Small intestine (tissue), 7 donors: ENCODE data around the gene SNAPC4. TPM values are rescaled to one million over a fixed set of nuclear protein-coding genes. Genes with fewer than 3 reads are reported as not detected.
A peak's percentile ranks its signal among the peaks of the same experiment; 100 is the strongest.
"Not testable (repeated sequence)": the region's sequence is repeated elsewhere in the genome, so short reads cannot be mapped to it uniquely, and the experiment has no call there.

Experiments used
- DNase-seq, 2 donors: peaks; one replicate each; pipeline versions ENCODE4 v3.0.0 to v3.0.0-alpha.2; 2013
- FAIRE-seq: peaks from 2 replicates; lab custom pipeline; 2012; peaks lifted over from hg19 to GRCh38; lab: Jason Lieb, UNC
- H3K27ac ChIP-seq, 3 donors: one replicate each; pipeline ENCODE4 v1.5.1; 2013; ENCODE audit warnings: low read length in 2 of 3, mild to moderate bottlenecking in 2 of 3, control low read depth in 1 of 3, inconsistent platforms in 1 of 3, low read depth in 1 of 3, moderate library complexity in 1 of 3
- H3K27me3 ChIP-seq, 3 donors: one replicate each; pipeline ENCODE4 v1.6.1; 2013; ENCODE audit warnings: low read length in 3 of 3, inconsistent platforms in 1 of 3; ENCODE audit not compliant: control insufficient read depth in 3 of 3, insufficient read depth in 3 of 3
- H3K36me3 ChIP-seq, 3 donors: one replicate each; pipeline ENCODE4 v1.6.1; 2013; ENCODE audit warnings: low read length in 3 of 3, inconsistent platforms in 1 of 3, low read depth in 1 of 3, mild to moderate bottlenecking in 1 of 3, moderate library complexity in 1 of 3; ENCODE audit not compliant: control insufficient read depth in 3 of 3, insufficient read depth in 2 of 3
- H3K4me1 ChIP-seq, 3 donors: one replicate each; pipeline ENCODE4 v1.6.1; 2013; ENCODE audit warnings: low read length in 2 of 3, inconsistent platforms in 1 of 3, low read depth in 1 of 3, mild to moderate bottlenecking in 1 of 3, moderate library complexity in 1 of 3; ENCODE audit not compliant: control insufficient read depth in 3 of 3, insufficient read depth in 2 of 3
- H3K4me3 ChIP-seq, 3 donors: one replicate each; pipeline ENCODE4 v1.5.1; 2013; ENCODE audit warnings: low read length in 3 of 3, control low read depth in 1 of 3, inconsistent platforms in 1 of 3, low read depth in 1 of 3, mild to moderate bottlenecking in 1 of 3, moderate library complexity in 1 of 3
- H3K9me3 ChIP-seq, 2 donors: one replicate each; pipeline ENCODE4 v1.6.1; 2013; ENCODE audit warnings: low read depth in 1 of 2, low read length in 1 of 2; ENCODE audit not compliant: control insufficient read depth in 2 of 2, insufficient read depth in 1 of 2
- WGBS, 3 donors: extraction: QIAGEN DNeasy Blood & Tissue Kit; methylation state at CpG; one replicate each; pipeline ENCODE4 v1.1.7; 2013; 5-methylcytosine and 5-hydroxymethylcytosine counted together
- polyA plus RNA-seq, 4 donors: library from polyadenylated mRNA; stranded (reverse) in 3 of 4; unstranded in 1 of 4; fragments of 200-250 nt in 3 of 4; fragments of 120-200 nt in 1 of 4; gene quantifications; one replicate each; pipeline versions ENCODE4 v1.2.1 to v1.2.3, GENCODE V29; 2013
- donor health status: healthy with polysubstance abuse.
- donor health status: control.
- donor health status: control.
- donor health status: Bipolar disorder and iron deficiency.
- donor health status: healthy.

SNAPC4 gene
- polyA plus RNA-seq, 4 donors: 5.4 to 11.2 (median 6.3) TPM

GRCh38 chr9:136407911-136408310, 7.9 kb upstream of the SNAPC4 start:
- peaks cover 8 to 57% (median 11%) of the 10 kb centered on the region in 3 donors for H3K36me3 ChIP-seq

GRCh38 chr9:136407061-136407460, 7.1 kb upstream of the SNAPC4 start:
- H3K9me3 ChIP-seq, FAIRE-seq, DNase-seq, H3K27ac ChIP-seq, H3K4me3 ChIP-seq, H3K27me3 ChIP-seq: not testable (repeated sequence)
- 94 to 96% (median 95%) methylated on average over 28 of the region's 28 CpGs for WGBS, 3 donors
- Histone ChIP-seq H3K36me3 (peaks cover 8 to 61% (median 9%) of the 10 kb centered on the region in 3 donors), H3K4me1 (peaks cover 4 to 14% (median 4%) of the 10 kb centered on the region in 3 donors)

More at GRCh38 chr9:136407911-136408310, 7.9 kb upstream of the SNAPC4 start:
- Histone ChIP-seq H3K27ac (no peak overlapping the region), H3K9me3 (no peaks in the 10 kb centered on the region), H3K4me1 (peaks cover 4 to 14% (median 4%) of the 10 kb centered on the region in 3 donors), H3K4me3 (no peak overlapping the region), H3K27me3 (no peaks in the 10 kb centered on the region)
- WGBS, 3 donors: 86% methylated on average over 7 of the region's 7 CpGs
- DNase-seq (no peak), FAIRE-seq (no peak)

- H3K9me3 ChIP-seq, FAIRE-seq, H3K4me3 ChIP-seq, H3K27ac ChIP-seq, DNase-seq, H3K4me1 ChIP-seq, H3K27me3 ChIP-seq: not testable (repeated sequence)
- 91 to 92% (median 91%) methylated on average over 10 of the region's 10 CpGs for WGBS, 3 donors
- H3K36me3 ChIP-seq: peaks cover 8 to 69% (median 9%) of the 10 kb centered on the region in 3 donors
Observed at GRCh38 chr9:136405904-136406303, 5.9 kb upstream of the SNAPC4 start.

GRCh38 chr9:136405481-136405880, 5.5 kb upstream of the SNAPC4 start:
- H3K27ac ChIP-seq: no peak overlapping the region
- no peak for DNase-seq
- H3K27me3 ChIP-seq: no peaks in the 10 kb centered on the region
- 81 to 90% (median 86%) methylated on average over 7 of the region's 7 CpGs for WGBS, 3 donors
- H3K36me3 ChIP-seq: peaks cover 8 to 69% (median 9%) of the 10 kb centered on the region in 3 donors
- no peak overlapping the region for H3K4me3 ChIP-seq
- H3K4me1 ChIP-seq: peaks cover 4 to 11% (median 4%) of the 10 kb centered on the region in 3 donors
- no peak for FAIRE-seq
- no peaks in the 10 kb centered on the region for H3K9me3 ChIP-seq

GRCh38 chr9:136404801-136405136, 4.8 kb upstream of the SNAPC4 start:
- Histone ChIP-seq H3K9me3 (no peaks in the 10 kb centered on the region), H3K4me3 (no peak overlapping the region), H3K27ac (no peak overlapping the region), H3K27me3 (no peaks in the 10 kb centered on the region), H3K4me1 (peaks cover 4 to 11% (median 4%) of the 10 kb centered on the region in 3 donors), H3K36me3 (peaks cover 8 to 69% (median 9%) of the 10 kb centered on the region in 3 donors)
- 87 to 91% (median 90%) methylated on average over 14 of the region's 14 CpGs for WGBS, 3 donors
- DNase-seq (no peak), FAIRE-seq (no peak)

GRCh38 chr9:136403915-136404800, 4.2 kb upstream of the SNAPC4 start:
- Histone ChIP-seq H3K4me1 (peaks cover 0 to 5% (median 1%) of the 10 kb centered on the region in 3 donors), H3K9me3 (no peaks in the 10 kb centered on the region), H3K27me3 (no peaks in the 10 kb centered on the region), H3K4me3 (no peak overlapping the region), H3K27ac (no peak overlapping the region), H3K36me3 (peaks cover 8 to 69% (median 9%) of the 10 kb centered on the region in 3 donors)
- 74 to 90% (median 81%) methylated on average over 32 of the region's 32 CpGs for WGBS, 3 donors
- DNase-seq (no peak), FAIRE-seq (no peak)

- WGBS, 3 donors: 67 to 82% (median 72%) methylated on average over 4 to 5 of the region's 5 CpGs
- peak overlapping the region in 1 of 3 donors; percentile 9 for H3K27ac ChIP-seq
- FAIRE-seq: no peak
Observed at GRCh38 chr9:136403538-136403914, 3.6 kb upstream of the SNAPC4 start.

GRCh38 chr9:136402067-136402466, 2.1 kb upstream of the SNAPC4 start:
- H3K36me3 ChIP-seq: peaks cover 6 to 70% (median 10%) of the 10 kb centered on the region in 3 donors
- no peaks in the 10 kb centered on the region for H3K9me3 ChIP-seq
- WGBS, 3 donors: 84 to 90% (median 86%) methylated on average over 13 of the region's 13 CpGs
- peaks cover 0 to 6% (median 5%) of the 10 kb centered on the region in 3 donors for H3K4me1 ChIP-seq
- no peak for FAIRE-seq
- H3K27ac ChIP-seq: no peak overlapping the region
- no peaks in the 10 kb centered on the region for H3K27me3 ChIP-seq
- no peak for DNase-seq
- H3K4me3 ChIP-seq: no peak overlapping the region

More at GRCh38 chr9:136403538-136403914, 3.6 kb upstream of the SNAPC4 start:
- H3K36me3 ChIP-seq: peaks cover 8 to 70% (median 9%) of the 10 kb centered on the region in 3 donors
- peaks cover 0 to 6% (median 5%) of the 10 kb centered on the region in 3 donors for H3K4me1 ChIP-seq
- DNase-seq: peak in 1 of 2 donors; percentile 33
- no peaks in the 10 kb centered on the region for H3K27me3 ChIP-seq
- H3K9me3 ChIP-seq: no peaks in the 10 kb centered on the region
- no peak overlapping the region for H3K4me3 ChIP-seq
